ENCODE results near the gene ZNF550.
A peak's percentile ranks its signal among the peaks of the same experiment; 100 is the strongest.

ZNF550 gene

DNA sequence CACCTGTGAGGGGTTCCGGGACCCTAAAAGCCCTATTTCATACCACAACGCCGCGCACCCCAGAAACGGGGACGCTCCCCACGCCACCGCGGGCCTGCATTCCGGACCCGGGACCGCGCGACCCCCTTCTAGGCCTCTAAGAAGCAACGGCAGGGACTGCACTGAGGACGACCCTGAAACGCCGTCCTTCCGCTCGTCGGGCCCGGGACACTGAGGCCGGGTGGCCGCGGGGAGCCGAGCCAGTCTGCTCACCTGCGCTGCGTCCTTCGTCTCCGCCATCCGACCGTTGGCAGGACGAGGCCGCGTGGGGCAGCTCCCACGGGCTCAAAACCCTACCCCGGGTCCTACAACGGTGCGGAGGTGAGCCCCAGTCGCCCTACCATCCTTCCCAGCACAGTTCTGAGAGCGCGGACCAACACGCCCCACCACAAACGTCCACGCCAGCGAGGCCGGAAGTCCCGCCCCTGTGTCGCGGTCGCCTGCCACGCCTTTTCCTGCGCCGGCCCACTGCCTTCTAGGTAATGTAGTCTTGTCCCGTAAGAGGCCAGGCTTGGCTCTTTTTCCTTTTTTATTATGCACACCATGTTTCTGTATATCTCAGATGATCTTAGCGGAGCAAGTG lies at the start of gene ZNF550:
Gene ZNF550 (minus strand): TSS at position 460 of the 622 bp plus-strand sequence. CDS start 181 bp downstream, at position 279.
- DNase-seq = peak; percentile 93

DNA sequence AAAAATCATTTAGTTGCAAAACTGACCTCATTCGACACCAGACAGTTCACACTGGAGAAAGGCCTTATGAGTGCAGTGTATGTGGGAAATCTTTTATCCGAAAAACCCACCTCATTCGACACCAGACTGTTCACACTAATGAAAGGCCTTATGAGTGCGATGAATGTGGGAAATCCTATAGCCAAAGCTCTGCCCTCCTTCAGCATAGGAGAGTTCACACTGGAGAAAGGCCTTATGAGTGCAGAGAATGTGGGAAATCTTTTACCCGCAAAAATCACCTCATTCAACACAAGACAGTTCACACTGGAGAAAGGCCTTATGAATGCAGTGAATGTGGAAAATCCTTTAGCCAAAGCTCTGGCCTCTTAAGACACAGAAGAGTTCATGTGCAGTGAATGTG lies 47.3 kb upstream of the ZNF550 start:
- DNase-seq = no peak

DNA sequence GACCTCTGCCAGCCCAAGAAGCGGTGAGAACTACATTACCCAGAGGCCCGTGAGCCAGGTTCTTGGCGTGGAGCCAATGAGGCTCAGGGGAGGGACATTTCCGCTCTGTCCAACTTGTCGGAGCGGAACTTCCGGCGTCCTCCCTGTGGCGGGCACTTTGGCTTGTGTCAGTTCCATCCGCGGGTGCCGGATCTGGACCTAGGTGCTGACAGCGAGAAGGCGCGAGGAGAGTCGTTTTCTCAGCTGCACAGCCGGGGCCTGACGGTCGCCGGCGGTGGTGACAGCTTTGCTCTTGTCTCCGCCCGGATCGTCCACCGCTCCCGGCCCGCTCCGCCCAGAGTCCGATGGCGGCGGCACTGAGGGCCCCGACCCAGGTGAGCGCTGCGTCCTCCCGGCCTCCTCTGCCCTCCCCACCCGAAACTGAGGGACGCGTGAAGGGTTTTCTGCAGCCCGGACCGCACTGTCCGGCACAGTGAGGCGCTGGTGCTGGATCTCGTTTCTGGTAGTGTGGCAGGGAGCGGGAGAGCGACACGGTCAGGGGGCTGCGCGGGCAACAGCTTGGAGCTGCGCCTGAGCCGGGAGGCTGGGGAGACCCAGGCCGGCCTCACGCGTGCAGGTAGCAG lies 40.2 kb upstream of the ZNF550 start, which contains the start of gene ZNF530:
Gene ZNF530 (plus strand): TSS at position 125 of the 623 bp plus-strand sequence. CDS start 4,461 bp downstream, outside the sequence.
- DNase-seq = peak; percentile 91

DNA sequence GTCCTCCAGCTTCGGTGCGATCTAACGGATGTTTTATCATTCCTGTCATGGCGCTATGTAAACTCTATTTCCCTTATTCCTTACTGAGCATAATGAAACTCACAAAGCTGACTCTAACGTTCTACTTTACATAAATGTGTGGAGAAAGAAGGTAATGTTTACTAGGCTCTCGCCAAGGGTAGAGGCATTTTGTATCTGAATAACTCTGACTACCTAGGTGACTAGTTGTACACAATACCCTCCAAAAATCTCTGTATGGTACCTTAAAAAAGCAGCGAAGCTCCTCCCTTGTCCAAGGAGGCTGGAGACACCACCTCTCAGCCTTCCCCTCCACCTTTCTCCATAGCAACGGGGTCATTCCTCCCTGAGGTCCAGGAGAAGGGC lies 39.7 kb upstream of the ZNF550 start:
- no peak for DNase-seq

DNA sequence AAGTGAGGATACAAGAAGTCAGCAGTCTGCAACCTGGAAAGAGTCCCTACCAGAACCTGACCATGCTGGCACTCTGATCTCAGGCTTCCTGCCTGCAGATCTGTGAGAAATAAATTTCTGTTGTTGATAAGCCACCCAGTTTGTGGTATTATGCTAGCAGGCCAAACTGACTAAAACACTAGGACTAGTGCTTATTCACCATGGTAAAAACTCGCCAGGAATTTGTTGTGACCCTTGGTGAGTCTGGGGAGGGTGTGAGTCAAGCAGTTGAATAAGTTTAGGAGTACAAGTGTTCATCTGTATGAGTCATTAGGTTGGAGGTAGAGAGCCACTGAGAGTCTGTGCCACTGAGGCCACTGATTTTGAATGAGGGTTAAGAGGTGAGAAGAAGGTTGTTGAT lies 27.9 kb upstream of the ZNF550 start:
- DNase-seq = no peak

DNA sequence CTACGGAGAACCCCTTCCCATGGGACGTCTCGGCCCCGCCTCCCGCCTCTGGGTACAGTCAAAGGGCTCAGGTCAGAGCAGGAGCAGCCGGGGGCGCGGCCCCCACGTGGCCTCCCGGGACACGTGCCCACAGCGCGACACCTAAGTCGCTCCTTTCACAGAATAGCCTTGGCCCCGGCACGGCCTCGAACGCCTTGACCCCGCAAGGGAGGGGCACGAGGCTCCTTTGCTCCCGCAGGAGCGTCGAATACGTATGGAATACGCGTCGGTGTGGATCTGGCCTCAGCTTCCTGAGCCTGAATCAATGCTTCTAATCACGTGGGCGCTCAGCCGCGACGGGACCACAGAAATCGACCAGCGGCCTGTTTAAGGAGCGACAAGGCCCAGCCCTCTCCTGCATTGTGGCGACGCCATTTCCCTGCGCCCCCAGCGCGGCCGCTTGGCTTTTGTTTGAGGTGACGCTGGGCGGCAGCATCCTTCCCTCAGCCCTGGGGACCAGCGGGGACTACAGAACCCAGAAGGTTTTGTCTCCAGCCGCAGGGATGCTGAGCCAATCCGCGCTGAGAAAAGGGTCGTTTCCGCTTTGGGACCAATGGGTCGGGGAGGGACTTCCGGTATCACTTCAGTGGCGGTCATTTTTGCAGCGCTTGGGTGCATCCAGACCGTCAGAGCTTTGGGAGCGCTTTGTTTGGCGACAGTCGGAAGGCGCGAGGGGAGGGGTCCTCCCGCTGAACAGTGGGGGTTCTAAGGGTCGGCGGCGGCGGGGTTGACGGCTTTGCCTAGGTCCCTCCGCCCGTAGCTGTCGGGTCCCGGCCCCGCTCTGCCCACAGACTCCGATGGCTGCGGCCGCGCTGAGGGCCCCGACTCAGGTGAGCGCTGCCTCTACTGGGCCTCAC lies 24.1 kb upstream of the ZNF550 start, which contains the start of gene ZIK1:
Gene ZIK1 (plus strand): TSS at position 625 of the 896 bp plus-strand sequence. CDS start 212 bp downstream, at position 837.
- DNase-seq = peak; percentile 89

DNA sequence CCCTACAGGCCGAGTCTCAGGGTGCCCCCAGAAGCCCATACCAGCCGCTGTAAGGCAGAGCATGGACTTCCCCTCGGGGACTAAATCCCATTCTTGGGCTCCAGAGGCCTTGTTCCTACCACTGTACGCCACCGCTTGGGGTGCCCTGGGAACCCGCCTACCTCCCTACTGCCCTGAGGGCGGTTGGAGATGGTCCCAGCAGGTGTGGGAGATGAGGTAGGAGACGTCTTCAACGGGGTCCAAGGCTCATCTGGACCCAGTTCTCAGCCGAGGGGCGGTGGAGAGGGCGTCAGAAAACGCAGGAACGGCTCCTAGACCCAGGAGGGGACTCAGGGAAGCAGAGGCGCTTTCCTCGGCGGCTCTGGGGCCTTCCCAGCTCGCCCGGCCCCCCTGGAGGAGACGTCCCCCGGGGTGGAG lies 23.4 kb upstream of the ZNF550 start:
- DNase-seq = no peak

DNA sequence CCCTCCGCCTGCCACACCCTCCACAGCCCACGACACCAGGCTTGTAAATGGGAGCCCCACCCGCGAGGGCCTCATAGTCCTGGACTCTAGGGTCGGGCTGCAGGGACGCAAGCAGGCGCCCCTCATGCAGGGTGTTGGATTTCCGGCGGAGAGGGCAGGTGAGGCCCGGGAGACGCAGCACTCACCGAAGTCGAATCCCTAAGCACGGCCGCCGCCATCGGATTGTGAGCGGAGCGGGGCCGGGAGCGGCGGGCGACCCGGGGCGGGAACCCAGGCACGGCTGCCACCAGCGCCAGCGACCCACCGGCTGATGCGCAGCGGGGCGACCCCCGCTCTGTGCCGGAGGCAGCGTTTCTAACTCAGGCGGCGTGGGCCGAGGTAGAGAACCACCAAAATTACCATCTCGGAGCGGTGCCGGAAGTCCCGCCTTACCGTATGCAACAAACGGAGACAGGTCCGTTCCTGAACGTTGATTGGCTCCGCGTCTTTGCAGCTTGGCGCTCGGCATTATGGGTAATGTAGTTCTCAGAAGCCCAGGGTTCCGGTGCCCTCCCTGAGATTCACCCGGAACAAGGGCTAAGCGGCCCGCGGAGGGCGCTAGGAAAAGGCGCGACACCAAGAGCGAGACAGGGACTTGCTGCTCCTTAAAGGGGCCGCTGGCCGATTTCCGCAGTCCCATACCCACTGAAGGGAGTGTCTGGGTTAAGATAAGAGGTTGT lies 19.0 kb upstream of the ZNF550 start, which contains the start of gene ZNF416:
Gene ZNF416 (minus strand): TSS at position 425 of the 719 bp plus-strand sequence. CDS start 207 bp downstream, at position 218.
- peak; percentile 96 for DNase-seq

DNA sequence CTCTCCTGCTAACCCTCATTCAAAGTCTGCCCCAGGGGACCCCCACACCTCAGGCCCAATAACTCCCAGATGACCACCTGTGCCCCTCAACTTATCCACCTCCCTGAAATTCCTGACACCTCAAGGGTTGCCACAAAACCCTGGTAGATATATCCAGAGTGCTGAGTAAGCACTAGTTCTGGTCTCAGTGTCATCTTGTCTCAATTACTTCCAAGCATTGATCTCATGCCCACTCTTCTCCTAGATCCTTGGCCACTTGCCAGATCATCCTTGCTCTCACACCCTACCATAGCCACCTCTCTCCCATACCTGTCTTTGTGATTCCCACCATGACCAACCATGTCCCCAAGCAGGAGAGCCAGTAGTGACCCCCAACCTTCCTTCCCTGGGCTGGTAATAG lies 17.0 kb upstream of the ZNF550 start:
- no peak for DNase-seq

DNA sequence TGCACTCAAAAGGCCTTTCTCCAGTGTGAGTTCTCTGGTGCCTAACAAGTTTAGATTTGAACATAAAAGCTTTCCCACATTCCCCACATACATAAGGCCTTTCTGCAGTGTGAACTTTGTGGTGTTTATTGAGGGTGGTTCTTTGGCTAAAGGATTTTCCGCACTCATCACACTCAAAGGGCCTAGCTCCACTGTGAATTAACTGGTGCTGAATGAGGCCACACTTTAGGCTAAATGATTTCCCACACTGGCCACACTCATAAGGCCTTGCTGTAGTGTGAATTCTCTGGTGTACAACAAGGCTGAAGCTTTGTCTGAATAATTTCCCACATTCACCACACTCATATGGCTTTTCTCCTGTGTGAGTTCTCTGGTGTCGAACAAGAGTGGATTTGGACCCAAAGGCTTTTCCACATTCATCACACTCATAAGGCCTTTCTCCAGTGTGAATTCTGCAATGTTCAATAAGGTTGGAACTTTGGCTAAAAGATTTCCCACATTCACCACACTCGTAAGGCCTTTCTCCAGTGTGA lies 12.8 kb upstream of the ZNF550 start:
- no peak for DNase-seq

DNA sequence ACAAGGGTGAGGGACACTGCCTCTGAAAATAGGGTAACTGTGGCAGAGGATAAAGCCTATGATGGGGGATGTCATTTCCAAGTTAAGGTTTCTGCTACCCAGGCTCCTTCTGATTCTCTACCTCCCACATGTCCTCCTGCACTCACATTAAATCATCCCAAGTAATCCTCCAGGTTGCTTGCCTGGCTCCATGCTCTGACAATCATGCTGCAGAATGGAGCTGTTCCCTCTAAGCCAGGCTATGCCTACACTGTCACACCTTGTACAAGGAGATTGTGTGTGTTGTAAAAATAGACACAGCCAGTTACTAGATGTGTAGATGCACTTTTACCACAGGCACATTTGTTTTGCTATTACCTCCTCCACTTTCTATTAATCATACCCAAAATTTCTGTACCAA lies 11.0 kb upstream of the ZNF550 start:
- no peak for DNase-seq

DNA sequence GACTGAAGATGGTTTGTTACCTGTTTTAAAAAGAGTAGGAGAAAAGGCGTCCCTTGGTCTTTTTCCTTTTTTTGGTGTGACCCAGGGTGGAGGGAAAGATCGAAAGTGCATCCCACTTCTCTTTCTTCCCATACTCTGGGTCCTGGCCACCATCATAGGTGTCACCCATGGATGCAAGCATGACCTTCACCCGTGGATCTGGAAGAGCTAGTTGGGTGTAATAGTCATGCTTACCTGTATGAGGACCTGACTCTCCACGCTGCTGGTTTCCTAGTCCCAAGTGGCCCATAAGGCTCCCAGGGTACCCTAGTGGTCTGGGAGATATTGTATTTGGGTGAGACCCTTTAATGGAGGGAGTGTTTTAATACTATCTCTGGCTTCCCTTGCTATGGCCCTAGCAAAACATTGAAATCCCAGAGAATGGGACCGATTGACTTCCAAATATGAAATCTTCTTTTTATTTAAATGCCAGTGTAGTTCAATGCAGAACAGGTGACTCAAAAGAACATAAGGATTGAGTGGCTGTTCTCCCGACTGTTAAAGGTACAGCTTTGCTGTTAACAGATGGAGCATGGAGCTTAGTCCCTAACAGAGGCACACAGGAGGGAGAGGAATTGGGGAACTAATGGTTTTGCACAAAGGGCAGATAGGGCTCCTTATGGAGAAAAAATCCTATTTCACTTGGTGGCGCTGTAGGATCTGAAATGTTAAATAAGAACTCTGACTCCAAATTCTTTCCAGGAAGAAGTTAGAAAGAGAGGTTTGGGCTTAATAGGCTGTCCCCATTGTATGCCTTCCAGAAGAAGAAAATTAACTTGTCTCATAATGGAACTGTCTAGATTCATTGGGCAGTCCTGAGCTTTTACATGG lies 7.0 kb upstream of the ZNF550 start:
- no peak for DNase-seq

DNA sequence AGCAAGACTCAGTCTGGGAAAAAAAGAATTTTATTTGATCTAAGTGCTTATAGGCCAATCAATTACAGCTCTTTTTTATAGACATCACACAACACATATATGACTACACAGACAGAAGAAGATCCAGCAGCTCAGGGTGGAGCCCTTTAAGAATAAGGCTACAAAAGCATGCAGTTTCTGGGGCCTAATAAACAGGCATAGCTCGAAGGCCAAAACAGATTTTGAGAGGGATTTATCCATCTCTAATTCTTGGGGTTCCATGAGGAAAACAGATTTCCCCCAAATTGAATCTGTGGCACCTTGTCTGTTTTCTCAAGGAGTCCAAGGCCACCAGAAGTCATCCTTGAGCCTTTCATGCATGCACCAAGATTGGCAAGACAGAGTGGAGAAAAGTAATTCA lies 3.9 kb upstream of the ZNF550 start:
- no peak for DNase-seq

DNA sequence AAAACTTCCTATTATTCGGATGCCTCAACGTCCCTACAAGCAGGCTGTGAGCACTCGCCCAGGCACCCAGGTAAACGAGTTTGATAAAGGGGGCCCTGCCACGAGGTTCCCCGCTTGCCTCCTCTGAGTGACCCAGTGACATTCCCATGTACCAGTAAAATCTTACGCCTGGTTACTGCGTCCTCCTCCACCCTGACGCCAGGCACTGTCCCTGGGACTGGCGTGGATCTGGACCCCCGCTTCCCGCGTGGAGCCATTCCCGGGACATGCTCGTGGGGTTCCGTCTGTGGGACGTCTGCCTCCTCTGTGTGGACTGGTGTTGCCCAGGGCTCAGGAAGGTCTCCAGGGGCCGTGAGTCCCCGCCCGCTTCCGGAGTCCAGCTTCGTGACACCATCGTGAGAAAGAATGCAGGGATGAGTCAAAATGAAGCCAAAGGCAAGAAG lies 407 bp upstream of the ZNF550 start:
- no peak for DNase-seq

DNA sequence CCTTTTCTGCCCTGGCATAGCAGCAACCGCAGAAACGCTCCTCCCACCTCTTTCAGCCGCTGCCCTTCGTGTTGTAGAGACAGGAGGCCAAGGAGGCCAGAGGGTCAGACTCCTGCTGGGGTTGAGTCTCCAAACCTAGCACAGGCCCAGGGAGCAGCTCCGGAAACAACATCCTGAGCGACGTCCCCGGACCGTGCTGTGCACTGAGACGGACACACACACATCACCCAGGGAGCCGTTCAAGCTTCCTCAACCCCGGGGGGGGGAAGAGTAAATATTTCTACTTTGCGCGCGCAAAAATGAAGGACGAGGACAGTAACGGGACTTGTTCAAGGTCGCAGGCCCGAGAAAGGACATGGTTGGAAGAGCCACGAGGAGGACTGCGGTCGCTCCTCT lies 657 bp downstream of the ZNF550 start:
- peak; percentile 6 for DNase-seq

DNA sequence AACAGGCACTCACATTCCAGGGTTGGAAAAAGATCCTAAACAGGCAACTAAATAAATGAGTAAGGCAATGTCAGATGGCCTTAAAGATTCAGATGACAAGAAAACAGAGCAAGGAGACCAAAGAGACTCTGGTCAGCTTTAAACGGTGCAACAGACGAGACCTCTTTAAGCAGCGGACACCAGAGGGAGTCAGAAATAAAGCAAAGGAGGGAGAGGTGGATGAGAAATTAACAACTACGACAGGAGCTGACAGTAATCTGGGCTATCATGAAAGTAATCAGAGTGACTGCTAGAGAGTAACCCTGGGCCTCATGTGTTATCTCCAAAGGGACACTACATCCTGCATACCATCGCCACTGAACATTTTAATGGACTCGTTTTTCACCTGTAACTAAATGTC lies 1.1 kb downstream of the ZNF550 start:
- DNase-seq = no peak

DNA sequence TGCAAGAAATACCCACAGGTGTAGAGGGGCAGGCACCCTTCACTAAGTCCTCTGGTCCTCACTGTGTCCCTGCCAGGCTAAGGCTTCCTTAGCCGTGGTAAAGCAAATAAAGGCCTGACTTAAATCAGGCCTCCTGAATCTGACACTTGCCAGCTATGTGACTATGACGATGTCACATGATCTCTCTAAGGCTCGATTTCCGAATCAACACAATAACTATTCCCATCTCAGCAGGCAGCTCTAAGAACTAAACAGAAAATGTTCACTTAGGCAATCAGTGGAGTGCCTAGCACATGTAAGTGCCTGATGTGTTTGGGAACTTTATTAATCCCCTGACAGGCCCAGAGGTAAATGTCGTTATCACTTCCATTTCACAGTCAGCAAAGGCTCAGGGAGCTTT lies 2.0 kb downstream of the ZNF550 start:
- no peak for DNase-seq

DNA sequence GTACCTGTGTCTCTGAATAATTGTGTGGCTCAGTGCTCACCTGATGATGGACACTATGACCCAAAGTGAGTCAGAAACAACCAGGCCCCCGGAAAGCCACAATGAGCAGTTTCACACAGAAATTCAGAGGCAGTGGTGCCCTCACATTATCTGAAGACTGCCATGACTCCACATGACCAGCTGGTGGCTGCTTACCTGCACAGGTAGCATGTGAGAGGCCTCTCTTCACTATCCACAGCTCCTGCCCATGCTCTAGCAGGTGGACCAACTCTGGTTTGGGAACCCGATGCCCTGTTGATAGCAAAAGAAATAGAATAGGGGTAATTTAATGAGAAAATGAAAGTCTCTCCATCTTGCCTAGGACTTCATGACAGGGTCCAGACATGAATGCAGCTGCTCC lies 7.2 kb downstream of the ZNF550 start:
- no peak for DNase-seq

DNA sequence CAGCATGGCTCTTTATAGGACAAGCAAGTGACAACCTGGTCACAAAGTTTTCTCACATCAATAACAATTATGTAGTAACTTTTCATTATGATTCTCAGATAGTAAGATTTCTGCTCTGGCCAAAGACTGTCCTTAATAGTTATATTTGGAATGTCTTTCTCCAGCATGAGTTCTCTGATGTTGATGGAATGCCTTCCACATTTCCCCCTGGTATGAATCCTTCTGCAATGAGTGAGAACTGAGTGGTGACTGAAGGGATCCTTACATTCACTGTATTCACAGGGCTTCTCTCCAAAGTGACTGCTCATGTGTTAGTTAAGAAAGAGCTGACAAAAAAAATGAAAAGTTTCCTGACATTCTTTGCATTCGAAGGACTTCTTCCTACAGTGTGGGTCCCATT lies 13.2 kb downstream of the ZNF550 start:
- DNase-seq = no peak

DNA sequence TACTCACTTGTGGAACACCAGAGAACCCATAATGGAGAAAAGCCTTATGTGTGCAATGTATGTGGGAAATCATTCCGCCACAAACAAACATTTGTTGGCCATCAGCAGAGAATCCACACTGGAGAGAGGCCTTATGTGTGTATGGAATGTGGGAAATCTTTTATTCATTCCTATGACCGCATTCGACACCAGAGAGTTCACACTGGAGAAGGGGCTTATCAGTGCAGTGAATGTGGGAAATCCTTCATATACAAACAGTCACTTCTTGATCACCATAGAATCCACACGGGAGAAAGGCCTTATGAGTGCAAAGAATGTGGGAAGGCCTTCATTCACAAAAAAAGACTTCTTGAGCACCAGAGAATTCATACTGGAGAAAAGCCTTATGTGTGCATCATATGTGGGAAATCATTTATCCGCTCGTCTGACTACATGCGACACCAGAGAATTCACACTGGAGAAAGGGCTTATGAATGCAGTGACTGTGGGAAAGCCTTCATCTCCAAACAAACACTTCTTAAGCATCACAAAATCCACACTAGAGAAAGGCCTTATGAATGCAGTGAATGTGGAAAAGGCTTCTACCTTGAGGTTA lies 21.6 kb downstream of the ZNF550 start:
- no peak for DNase-seq

Data from CD4-positive, alpha-beta T cell treated with Interleukin-6 for 4 hours (primary cell).